GM18867 (cell line): ENCODE results near the gene SLC66A1.

Experiments
- ATAC-seq: cut with Tn5 transposase; IDR thresholded peaks from one replicate; pipeline ENCODE4 v1.9.1; 2021; ENCODE audit warnings: mild to moderate bottlenecking, moderate library complexity; ENCODE audit not compliant: unreplicated experiment

SLC66A1 gene

DNA sequence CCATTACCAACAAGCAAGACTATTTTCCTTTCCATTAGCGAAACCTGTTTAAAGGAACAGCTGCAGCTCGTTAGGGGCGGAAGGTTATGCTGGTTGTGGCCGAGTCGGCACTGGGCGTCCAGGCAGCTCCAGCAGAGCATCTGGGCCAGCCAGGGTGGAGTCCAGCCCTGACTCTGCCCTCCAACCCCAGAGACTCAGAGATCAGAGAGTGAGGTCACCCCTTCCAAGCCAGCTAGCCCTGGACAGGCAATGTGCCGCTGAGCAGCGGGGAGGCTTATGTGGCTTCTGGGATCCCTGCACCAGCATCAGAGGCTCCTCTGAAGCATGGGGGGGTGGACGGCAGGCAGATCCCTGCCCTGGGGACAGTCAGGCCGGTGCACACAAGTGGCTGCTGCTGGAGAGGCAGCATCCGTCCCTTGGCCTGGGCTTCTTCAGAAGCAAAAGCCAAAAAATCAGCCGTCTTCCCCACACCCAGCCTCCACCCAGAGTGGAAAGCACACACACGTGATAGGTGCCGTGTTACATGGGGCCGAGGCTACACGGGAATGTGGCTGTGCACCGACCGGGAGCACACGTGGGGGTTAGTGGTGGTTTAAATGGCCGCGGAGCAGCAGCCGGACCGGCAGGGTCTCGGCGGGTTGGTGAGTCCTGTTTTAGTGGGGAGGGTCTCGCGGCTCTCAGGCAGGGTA, 30.1 kb downstream of the SLC66A1 start:
- no peak for ATAC-seq

DNA sequence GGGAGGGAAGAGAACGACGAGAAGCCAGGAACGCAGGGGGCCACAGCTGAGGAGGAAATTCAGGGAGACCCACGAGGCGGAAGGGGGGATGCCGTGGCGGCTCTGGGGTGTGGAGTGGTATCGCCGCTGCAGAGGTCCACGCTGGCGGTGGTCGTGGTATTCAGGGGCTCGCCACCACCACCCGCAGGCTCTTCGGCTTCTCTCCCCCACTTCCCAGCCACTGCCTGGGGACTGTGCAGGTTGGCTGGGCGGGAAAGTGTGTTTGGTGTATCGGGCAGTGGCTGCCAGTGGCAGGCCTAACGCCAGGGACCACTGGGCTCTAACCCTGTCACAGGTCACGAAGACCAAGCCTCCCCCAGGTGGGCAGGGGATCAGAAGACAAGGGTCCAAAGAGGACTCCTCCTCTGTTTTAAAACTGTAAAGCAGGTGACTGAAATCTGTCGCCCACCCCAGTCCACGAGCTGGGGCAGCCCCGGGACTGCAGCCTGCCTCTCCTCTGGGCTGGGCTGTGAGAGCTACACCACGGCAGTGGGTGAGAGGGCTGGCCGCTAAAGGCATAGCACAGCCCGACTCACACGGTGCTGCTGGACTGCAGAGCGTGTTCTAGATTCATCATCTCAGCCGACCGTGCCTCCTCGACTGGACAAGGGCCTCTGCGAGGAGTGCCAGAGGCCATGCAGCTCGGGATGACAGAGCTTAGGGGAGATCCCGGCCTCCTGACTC, 30.9 kb downstream of the SLC66A1 start:
- no peak for ATAC-seq

DNA sequence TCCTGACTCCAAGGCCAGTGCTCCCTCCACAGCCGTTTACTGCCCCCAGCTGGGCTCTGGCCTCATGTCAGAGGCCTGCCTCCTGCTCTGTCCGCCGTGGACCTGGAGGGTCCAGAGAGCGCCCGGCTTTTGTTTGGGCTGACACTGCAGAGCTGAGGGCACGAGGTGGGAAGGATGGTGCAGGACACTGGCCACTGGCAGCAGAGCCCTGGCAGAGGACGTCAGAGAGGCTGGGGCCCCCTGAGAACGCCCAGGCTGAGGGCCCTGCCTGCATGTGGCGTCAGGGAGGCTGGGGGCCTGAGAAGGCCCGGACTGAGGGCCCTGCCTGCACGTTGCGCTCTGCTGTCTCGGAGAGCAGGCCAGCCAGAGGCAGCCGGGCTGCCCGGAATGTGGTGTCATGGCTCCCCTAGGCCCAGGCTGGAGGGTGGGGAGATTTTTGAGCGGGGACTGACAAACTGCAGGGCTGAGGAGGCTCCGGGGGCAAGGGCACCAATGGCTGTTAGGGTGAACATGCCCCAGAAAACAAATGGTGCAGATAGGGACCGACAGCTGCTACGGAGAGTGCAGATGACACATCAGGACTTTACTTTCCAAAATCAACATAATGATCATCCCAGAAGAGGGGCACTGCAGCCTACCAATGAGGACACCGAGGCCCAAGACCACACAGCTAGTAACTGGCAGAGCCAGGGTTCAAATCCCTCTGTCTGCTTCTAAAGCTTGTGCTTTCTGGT, 31.7 kb downstream of the SLC66A1 start:
- no peak for ATAC-seq

- no peak for ATAC-seq
Measured at GRCh38 chr1:19344372-19344810, 32.3 kb downstream of the SLC66A1 start.

- ATAC-seq, result no peak
Measured at GRCh38 chr1:19344831-19345230, 32.7 kb downstream of the SLC66A1 start.

- ATAC-seq, result no peak
Measured at GRCh38 chr1:19345391-19345790, 33.3 kb downstream of the SLC66A1 start.

DNA sequence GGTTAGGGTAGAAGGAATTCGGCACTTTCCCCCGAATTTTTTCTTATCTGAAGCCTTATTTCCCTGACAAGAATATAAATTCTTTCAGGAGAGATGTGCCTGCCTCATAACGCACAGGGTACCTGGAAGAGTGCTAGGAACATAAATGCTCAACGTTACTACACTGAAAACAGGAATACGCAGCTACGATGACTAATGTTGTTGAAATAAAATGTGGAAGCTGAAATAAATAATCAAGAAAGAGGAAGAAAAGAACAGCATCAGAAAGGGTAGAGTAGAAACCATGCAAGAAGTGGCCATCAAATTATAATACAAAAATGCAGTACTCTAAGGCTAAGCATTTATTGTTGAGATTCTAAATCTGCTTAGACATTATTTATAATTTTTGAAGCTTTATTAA, 33.9 kb downstream of the SLC66A1 start:
- ATAC-seq, result no peak

DNA sequence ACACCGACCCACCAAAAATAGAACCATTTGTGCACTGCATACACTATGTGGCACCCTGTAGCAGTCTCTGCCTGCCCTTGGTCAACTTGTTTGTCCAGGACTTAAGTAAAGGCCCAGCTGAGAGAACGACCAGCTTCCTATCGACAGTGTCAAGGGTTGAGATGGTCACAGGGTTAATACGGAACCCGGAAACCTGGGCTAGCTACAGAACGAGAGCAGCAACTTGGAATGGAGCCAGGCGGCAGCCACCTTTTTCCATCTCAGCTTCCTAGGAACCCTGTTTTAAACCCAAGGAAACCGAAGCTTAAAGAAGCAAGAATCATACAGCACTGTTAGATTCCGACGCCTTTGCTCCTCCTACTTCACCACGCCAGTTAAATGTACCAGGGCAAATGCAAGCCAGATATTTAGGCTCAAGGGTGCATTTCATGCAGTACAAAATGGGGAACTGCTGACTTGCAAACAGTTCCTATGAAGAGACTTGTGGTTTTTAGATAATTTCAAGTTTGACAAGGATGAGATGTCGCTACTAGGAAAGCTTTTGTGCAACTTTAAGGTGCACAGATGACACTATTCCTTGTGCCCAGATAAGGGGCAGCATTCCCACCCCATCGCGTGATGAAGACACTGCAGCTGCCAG, 35.5 kb downstream of the SLC66A1 start:
- no peak for ATAC-seq

GRCh38 chr1:19348441-19349198, 36.5 kb downstream of the SLC66A1 start:
- no peak for ATAC-seq

- no peak for ATAC-seq
Measured at GRCh38 chr1:19349999-19350398, 37.9 kb downstream of the SLC66A1 start.

GRCh38 chr1:19350566-19350965, 38.4 kb downstream of the SLC66A1 start:
- ATAC-seq, result no peak

GRCh38 chr1:19351873-19352272, 39.7 kb downstream of the SLC66A1 start:
- no peak for ATAC-seq

DNA sequence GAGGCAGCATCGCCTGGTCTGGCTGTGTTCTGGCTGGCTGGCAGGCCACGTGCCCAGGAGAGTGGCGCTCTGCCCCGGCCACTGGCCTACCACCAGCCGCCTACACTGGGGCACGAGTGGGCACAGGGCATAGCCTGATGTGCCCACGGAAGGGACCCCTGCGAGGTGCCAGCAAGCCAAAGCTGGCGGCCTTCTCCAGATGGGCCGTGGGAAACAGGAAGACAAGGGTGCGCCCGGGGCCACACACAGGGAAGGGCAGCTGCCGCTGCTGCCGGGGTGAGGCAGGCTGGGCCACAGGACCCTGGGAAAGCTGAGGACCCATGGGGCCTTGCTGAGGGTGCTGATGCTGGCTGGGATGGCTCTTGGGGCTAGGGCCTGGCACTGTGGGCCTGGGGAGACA, 40.7 kb downstream of the SLC66A1 start:
- no peak for ATAC-seq

DNA sequence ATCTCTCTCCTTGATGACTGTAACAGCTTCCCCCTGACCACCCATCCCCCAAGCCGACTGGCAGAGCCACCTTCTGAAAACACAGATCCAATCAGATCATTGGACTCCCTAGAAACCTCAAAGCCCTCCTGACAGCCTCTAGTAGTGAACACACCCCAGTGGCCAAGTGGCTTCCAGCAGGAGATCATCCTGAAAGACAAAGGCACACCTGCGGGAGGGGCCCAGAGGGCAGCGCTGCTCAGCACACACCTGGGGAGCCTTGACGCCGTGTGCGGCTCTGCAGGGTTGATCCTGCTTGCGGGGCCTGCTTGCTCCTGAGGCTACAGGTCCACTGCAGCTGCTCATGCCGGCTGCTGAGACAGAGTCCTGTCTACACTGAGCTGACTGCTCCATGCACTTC, 41.5 kb downstream of the SLC66A1 start:
- ATAC-seq, result no peak

GRCh38 chr1:19354531-19354981, 42.4 kb downstream of the SLC66A1 start:
- no peak for ATAC-seq

DNA sequence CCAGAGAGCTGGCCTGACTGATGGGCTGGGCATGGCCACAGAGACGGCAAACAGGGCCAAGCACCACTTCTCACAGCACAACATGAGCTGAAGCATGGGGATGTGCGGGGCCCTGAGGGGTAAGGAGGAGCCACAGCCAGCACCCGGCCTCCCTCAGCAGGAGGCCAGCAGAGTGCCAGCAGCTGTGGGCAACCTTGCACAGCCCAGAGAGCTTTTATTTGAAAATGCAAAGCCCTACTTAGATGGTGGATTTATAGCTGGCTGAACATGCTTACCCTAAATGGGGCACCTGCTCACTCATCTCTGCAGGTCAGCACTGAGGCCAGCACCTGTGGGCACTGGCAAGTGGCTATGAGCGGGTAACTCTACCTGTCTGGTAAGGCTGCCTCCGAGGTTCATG, 44.1 kb downstream of the SLC66A1 start:
- ATAC-seq, result no peak

DNA sequence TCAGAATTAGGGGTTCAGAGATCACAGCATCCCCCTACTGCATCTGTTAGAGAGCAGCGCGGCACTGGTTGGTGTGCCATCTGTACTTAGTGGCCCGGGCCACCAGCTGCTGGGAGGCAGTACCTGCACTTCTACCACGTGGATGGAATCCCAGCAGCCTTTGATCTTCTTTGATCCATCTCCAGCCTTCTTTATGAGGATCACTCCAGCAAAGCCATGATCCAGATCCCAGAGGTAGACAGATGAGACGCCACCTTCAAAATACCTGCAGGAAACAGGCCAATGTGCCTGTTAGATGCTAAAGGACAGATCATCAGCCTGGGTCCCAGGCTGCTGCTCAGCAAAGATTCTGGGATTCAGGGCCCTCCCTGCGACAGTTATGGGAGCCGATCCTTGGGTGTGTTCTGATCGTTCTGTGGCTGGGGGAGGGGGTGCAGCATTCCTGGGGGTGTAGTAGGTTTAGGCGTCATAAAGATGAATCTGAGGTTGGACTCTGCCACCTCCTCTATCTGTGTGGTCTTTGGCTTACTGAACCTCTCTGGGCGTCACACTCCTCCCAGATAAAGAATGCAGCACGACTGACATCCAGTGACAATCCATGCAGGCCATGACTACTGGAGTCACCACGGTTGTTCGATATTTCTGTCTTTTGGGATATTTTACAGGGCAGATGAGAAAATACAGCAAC, 45.3 kb downstream of the SLC66A1 start:
- ATAC-seq, result no peak

GRCh38 chr1:19358710-19359109, 46.6 kb downstream of the SLC66A1 start:
- ATAC-seq, result no peak

GRCh38 chr1:19359357-19359756, 47.2 kb downstream of the SLC66A1 start:
- no peak for ATAC-seq

- no peak for ATAC-seq
Measured at GRCh38 chr1:19360016-19360415, 47.9 kb downstream of the SLC66A1 start.
